22Rv1 (cell line): ENCODE data around the gene CRK.

Source experiments
- H3K27ac ChIP-seq: fragments of 450-650 bp; 2 replicates; pipeline ENCODE4 v1.5.1; 2017
- CTCF ChIP-seq: fragments of 450-650 bp; IDR thresholded peaks from 2 replicates; pipeline ENCODE4 v1.5.1; 2017; ENCODE audit warnings: mild to moderate bottlenecking
- ZFX ChIP-seq: fragments of 450-650 bp; IDR thresholded peaks from 2 replicates; pipeline ENCODE4 v1.6.1; 2017; ENCODE audit warnings: antibody characterized with exemption, borderline replicate concordance

The CRK gene

GRCh38 chr17:1484676-1485422 is 28.8 kb upstream of the CRK start:
- peak overlapping the region; percentile 96 for H3K27ac ChIP-seq
- no peak for TF ChIP-seq ZFX
- TF ChIP-seq CTCF: no peak

- peak overlapping the region; percentile 96 for H3K27ac ChIP-seq
- TF ChIP-seq CTCF (no peak), ZFX (no peak)
These were observed 28.1 kb upstream of the CRK start for GRCh38 chr17:1484060-1484535.

- TF ChIP-seq ZFX (no peak), CTCF (no peak)
- H3K27ac ChIP-seq: no peak overlapping the region
These were observed 26.6 kb upstream of the CRK start for GRCh38 chr17:1482680-1483079.

GRCh38 chr17:1481736-1482135 is 25.7 kb upstream of the CRK start:
- TF ChIP-seq ZFX (no peak), CTCF (no peak)
- H3K27ac ChIP-seq: no peak overlapping the region

- no peak overlapping the region for H3K27ac ChIP-seq
These were observed 24.9 kb upstream of the CRK start for GRCh38 chr17:1480747-1481465.

GRCh38 chr17:1478418-1478817 is 22.4 kb upstream of the CRK start:
- no peak overlapping the region for H3K27ac ChIP-seq
- no peak for TF ChIP-seq ZFX
- no peak for TF ChIP-seq CTCF

More at GRCh38 chr17:1480747-1481465, 24.9 kb upstream of the CRK start:
- TF ChIP-seq CTCF (no peak), ZFX (no peak)

- H3K27ac ChIP-seq: no peak overlapping the region
- TF ChIP-seq CTCF: no peak
- no peak for TF ChIP-seq ZFX
These were observed 19.4 kb upstream of the CRK start for GRCh38 chr17:1475321-1475854.
